H1 (cell line): ENCODE results near the gene ABI1. TPM values are rescaled to one million over a fixed set of nuclear protein-coding genes. Genes with fewer than 3 reads are reported as not detected.

ENCODE experiments used
- EGR1 ChIP-seq: IDR thresholded peaks from 2 replicates; pipeline ENCODE4 v1.6.1; 2011; ENCODE audit warnings: low read depth, low read length, borderline replicate concordance
- FOSL1 ChIP-seq: IDR thresholded peaks from 2 replicates; pipeline ENCODE4 v1.6.1; 2011; ENCODE audit warnings: mild to moderate bottlenecking, low read depth, low read length, moderate library complexity; ENCODE audit not compliant: insufficient read depth
- JUN ChIP-seq: IDR thresholded peaks from 2 replicates; pipeline ENCODE4 v1.6.1; 2011; ENCODE audit warnings: low read depth, mild to moderate bottlenecking, improper control_type of control experiment, low read length
- POLR2A ChIP-seq, 2 experiments: IDR thresholded peaks; 1 replicate in 1 of 2; 2 replicates in 1 of 2; pipeline ENCODE4 v1.6.1; 2011; ENCODE audit warnings: low read depth in 2 of 2, low read length in 2 of 2, mild to moderate bottlenecking in 2 of 2; ENCODE audit errors: control extremely low read depth in 1 of 2
- RFX5 ChIP-seq: IDR thresholded peaks from 2 replicates; pipeline ENCODE4 v1.6.1; 2011; ENCODE audit warnings: low read depth, low read length, improper control_type of control experiment, borderline replicate concordance
- SUZ12 ChIP-seq: fragments of 200-600 bp; sonication (generic); IDR thresholded peaks from 2 replicates; pipeline ENCODE4 v1.6.1; 2012; ENCODE audit warnings: mild to moderate bottlenecking, inconsistent platforms, low read length, moderate library complexity, mixed read lengths
- TCF12 ChIP-seq: IDR thresholded peaks from 2 replicates; pipeline ENCODE4 v1.6.1; 2011; ENCODE audit warnings: low read depth, mild to moderate bottlenecking, low read length
- USF2 ChIP-seq: IDR thresholded peaks from 2 replicates; pipeline ENCODE4 v1.6.1; 2011; ENCODE audit warnings: low read length, improper control_type of control experiment
- ZNF274 ChIP-seq: IDR thresholded peaks from 2 replicates; pipeline ENCODE4 v1.7.0; 2012; ENCODE audit warnings: low read length, borderline replicate concordance; ENCODE audit errors: extremely low read depth
- polyA plus RNA-seq, 7 experiments: library from polyadenylated mRNA; depleted of rRNA in 3 of 7; stranded (reverse) in 5 of 7; unstranded in 2 of 7; fragments of >200 nt in 5 of 7; fragments of 200-250 nt in 2 of 7; gene quantifications; 1 replicate in 5 of 7; 2 replicates in 1 of 7; 4 replicates in 1 of 7; pipeline versions ENCODE4 v1.2.1 to v1.2.3, GENCODE V29; 2011 to 2013; ENCODE audit warnings: missing spikeins in 2 of 7, mixed read lengths in 2 of 7
- total RNA-seq: library from RNA; stranded (reverse); fragmentation: NEBNext Ultra II Directional; extraction: Animal tissue kit (Norgen Biotek cat#: 25700); gene quantifications from 2 replicates; pipeline ENCODE4 v1.2.1, GENCODE V29; 2021
- TF ChIP-seq, protein P1 (sequence below): fragments of 300-600 bp; sonication (generic); IDR thresholded peaks from 2 replicates; pipeline ENCODE4 v1.7.1; 2012; ENCODE audit warnings: low read length, moderate library complexity, mild to moderate bottlenecking, inconsistent platforms; ENCODE audit not compliant: insufficient replicate concordance

ABI1 gene
- total and polyA plus RNA-seq, 2 of the 8 experiments (the other 6 are each of a cell fraction or from before 2014, with no cell fraction given): 35.4 to 37.0 TPM

DNA sequence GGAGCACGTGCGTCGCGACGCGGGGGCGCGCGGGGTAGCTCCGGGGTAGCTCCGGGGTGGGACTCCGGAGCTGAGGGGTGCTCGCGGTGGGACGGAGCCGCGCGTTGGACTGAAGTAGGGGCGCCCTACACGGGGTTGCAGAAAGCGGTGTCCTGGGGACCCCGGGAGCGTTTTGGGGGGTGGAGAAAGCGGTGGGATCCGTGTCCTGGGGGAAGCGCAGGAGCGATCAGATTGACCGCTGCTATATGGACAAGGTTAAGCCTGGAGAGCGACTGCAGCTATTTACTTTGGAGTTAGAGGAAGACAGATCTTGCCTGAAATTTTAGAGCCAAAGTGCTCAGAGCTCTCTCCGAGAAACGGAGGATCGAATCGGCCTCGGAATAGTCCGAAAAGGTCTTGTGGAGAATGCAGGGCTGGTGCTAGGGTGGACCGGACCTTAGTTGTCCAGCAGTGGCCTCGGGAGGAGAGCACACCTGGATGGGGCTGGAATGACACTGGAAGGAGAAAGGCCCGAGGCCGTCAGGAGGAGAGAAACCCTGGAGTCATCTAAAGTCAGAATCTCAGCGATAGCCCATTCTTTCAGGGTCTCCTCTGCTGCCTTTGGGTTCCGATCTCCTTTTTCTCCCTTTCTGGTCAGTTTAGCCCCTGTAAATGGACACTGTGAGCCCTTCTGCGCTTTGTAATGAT lies 162.7 kb downstream of the ABI1 start (continued):
- TF ChIP-seq, protein P1, sequence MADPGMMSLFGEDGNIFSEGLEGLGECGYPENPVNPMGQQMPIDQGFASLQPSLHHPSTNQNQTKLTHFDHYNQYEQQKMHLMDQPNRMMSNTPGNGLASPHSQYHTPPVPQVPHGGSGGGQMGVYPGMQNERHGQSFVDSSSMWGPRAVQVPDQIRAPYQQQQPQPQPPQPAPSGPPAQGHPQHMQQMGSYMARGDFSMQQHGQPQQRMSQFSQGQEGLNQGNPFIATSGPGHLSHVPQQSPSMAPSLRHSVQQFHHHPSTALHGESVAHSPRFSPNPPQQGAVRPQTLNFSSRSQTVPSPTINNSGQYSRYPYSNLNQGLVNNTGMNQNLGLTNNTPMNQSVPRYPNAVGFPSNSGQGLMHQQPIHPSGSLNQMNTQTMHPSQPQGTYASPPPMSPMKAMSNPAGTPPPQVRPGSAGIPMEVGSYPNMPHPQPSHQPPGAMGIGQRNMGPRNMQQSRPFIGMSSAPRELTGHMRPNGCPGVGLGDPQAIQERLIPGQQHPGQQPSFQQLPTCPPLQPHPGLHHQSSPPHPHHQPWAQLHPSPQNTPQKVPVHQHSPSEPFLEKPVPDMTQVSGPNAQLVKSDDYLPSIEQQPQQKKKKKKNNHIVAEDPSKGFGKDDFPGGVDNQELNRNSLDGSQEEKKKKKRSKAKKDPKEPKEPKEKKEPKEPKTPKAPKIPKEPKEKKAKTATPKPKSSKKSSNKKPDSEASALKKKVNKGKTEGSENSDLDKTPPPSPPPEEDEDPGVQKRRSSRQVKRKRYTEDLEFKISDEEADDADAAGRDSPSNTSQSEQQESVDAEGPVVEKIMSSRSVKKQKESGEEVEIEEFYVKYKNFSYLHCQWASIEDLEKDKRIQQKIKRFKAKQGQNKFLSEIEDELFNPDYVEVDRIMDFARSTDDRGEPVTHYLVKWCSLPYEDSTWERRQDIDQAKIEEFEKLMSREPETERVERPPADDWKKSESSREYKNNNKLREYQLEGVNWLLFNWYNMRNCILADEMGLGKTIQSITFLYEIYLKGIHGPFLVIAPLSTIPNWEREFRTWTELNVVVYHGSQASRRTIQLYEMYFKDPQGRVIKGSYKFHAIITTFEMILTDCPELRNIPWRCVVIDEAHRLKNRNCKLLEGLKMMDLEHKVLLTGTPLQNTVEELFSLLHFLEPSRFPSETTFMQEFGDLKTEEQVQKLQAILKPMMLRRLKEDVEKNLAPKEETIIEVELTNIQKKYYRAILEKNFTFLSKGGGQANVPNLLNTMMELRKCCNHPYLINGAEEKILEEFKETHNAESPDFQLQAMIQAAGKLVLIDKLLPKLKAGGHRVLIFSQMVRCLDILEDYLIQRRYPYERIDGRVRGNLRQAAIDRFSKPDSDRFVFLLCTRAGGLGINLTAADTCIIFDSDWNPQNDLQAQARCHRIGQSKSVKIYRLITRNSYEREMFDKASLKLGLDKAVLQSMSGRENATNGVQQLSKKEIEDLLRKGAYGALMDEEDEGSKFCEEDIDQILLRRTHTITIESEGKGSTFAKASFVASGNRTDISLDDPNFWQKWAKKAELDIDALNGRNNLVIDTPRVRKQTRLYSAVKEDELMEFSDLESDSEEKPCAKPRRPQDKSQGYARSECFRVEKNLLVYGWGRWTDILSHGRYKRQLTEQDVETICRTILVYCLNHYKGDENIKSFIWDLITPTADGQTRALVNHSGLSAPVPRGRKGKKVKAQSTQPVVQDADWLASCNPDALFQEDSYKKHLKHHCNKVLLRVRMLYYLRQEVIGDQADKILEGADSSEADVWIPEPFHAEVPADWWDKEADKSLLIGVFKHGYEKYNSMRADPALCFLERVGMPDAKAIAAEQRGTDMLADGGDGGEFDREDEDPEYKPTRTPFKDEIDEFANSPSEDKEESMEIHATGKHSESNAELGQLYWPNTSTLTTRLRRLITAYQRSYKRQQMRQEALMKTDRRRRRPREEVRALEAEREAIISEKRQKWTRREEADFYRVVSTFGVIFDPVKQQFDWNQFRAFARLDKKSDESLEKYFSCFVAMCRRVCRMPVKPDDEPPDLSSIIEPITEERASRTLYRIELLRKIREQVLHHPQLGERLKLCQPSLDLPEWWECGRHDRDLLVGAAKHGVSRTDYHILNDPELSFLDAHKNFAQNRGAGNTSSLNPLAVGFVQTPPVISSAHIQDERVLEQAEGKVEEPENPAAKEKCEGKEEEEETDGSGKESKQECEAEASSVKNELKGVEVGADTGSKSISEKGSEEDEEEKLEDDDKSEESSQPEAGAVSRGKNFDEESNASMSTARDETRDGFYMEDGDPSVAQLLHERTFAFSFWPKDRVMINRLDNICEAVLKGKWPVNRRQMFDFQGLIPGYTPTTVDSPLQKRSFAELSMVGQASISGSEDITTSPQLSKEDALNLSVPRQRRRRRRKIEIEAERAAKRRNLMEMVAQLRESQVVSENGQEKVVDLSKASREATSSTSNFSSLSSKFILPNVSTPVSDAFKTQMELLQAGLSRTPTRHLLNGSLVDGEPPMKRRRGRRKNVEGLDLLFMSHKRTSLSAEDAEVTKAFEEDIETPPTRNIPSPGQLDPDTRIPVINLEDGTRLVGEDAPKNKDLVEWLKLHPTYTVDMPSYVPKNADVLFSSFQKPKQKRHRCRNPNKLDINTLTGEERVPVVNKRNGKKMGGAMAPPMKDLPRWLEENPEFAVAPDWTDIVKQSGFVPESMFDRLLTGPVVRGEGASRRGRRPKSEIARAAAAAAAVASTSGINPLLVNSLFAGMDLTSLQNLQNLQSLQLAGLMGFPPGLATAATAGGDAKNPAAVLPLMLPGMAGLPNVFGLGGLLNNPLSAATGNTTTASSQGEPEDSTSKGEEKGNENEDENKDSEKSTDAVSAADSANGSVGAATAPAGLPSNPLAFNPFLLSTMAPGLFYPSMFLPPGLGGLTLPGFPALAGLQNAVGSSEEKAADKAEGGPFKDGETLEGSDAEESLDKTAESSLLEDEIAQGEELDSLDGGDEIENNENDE: no peak
- no peak for TF ChIP-seq TCF12
- TF ChIP-seq SUZ12: no peak
- TF ChIP-seq FOSL1: no peak
- no peak for TF ChIP-seq RFX5
- no peak for TF ChIP-seq POLR2A (IDR thresholded peaks at IDR 0.05; ENCODE audit: control extremely low read depth in 1 of 2, low read depth in 2 of 2, low read length in 2 of 2)
- TF ChIP-seq USF2: no peak
- no peak for TF ChIP-seq ZNF274
- TF ChIP-seq JUN: no peak
- TF ChIP-seq EGR1: no peak
